ENCODE results near the gene BDH1. TPM values are rescaled to one million over a fixed set of nuclear protein-coding genes. Genes with fewer than 3 reads are reported as not detected.

BDH1 gene
- total and polyA plus RNA-seq, 2 of the 13 experiments (the other 11 are each of a cell fraction or from before 2014, with no cell fraction given): 21.2 to 71.9 TPM

GRCh38 chr3:197518881-197519421 is 36.8 kb downstream of the BDH1 start:
- Histone ChIP-seq H3K27me3 (ENCODE audit: control insufficient read depth in 1 of 2, insufficient read depth in 2 of 2, low read length in 2 of 2) (no peaks in the 10 kb centered on the region), H3K79me2 (ENCODE audit: insufficient read depth, low read length) (no peaks in the 10 kb centered on the region), H3K9me3 (ENCODE audit: low read length) (no peaks in the 10 kb centered on the region), H3K36me3 (replicated peaks in 1 of 2; ENCODE audit: control insufficient read depth in 1 of 2, insufficient read depth in 2 of 2, low read length in 2 of 2) (no peaks in the 10 kb centered on the region), H3K4me2 (ENCODE audit: low read depth, low read length) (no peak overlapping the region), H3K4me3 (replicated peaks in 1 of 3; ENCODE audit: insufficient read depth in 1 of 3, low read depth in 2 of 3, low read length in 3 of 3) (no peak overlapping the region), H2AFZ (ENCODE audit: low read length) (no peak overlapping the region), H3K4me1 (ENCODE audit: insufficient read depth, low read length) (peaks cover 76% of the 10 kb centered on the region), H3K27ac (ENCODE audit: extremely low read length, insufficient read depth, low read length) (no peak overlapping the region), H4K20me1 (ENCODE audit: insufficient read depth, low read length) (no peaks in the 10 kb centered on the region), H3K9ac (ENCODE audit: insufficient read depth, low read depth, low read length) (no peak overlapping the region)
- FAIRE-seq (no peak), DNase-seq (ENCODE audit: low spot score) (no peak), ATAC-seq (no peak)
- BruUV-seq (replicated peaks): no TSS peak
- ChIA-PET CTCF (ENCODE audit: low intra/inter-chr PET ratio, low total read pairs) (no interaction called here), POLR2A (no interaction called here)
- in situ Hi-C loops (cut with HindIII; ENCODE audit: extremely low pct_ligation_motif_present, low pct_unique_long_range_greater_than_20kb): loop anchor here (25.0 kb wide), 1 partner anchor 532 kb away; no protein-coding TSS in a partner anchor
- WGBS (ENCODE audit: low lambda C conversion rate): 91% methylated on average over 6 of the region's 6 CpGs
- intact Hi-C loops (cut with micrococcal nuclease; ENCODE audit: unreplicated experiment): no loop called here
- TF ChIP-seq SP5 (CRISPR knock-in tag; IDR thresholded peaks at IDR 0.05; ENCODE audit: borderline replicate concordance, low read depth) (no peak), ZMYM3 (CRISPR knock-in tag; IDR thresholded peaks at IDR 0.05) (peak; percentile 84), CENPT (CRISPR knock-in tag; IDR thresholded peaks at IDR 0.05; ENCODE audit: low read depth) (no peak), KDM1A (CRISPR knock-in tag; IDR thresholded peaks at IDR 0.05) (0 out of 2 replicates have a peak, but pooled peaks have one; percentile 62), FOXJ3 (CRISPR knock-in tag; IDR thresholded peaks at IDR 0.05; ENCODE audit: borderline replicate concordance) (no peak), ZNF296 (CRISPR knock-in tag; conservative IDR thresholded peaks at IDR 0.05) (no peak), HHEX (CRISPR knock-in tag; IDR thresholded peaks at IDR 0.05) (no peak), ATM (IDR thresholded peaks at IDR 0.05; ENCODE audit: borderline replicate concordance) (no peak), RCOR2 (CRISPR knock-in tag; IDR thresholded peaks at IDR 0.05) (0 out of 2 replicates have a peak, but pooled peaks have one; percentile 17), CHD4 (IDR thresholded peaks at IDR 0.05; ENCODE audit: borderline replicate concordance, low read length) (0 out of 2 replicates have a peak, but pooled peaks have one; percentile 8), ZNF644 (CRISPR knock-in tag; IDR thresholded peaks at IDR 0.05; ENCODE audit: low read depth) (no peak), ZSCAN5A (CRISPR knock-in tag; IDR thresholded peaks at IDR 0.05; ENCODE audit: borderline replicate concordance) (no peak), TGIF2 (CRISPR knock-in tag; IDR thresholded peaks at IDR 0.05) (no peak), ZSCAN21 (CRISPR knock-in tag; IDR thresholded peaks at IDR 0.05; ENCODE audit: borderline replicate concordance) (no peak), HINFP (CRISPR knock-in tag; IDR thresholded peaks at IDR 0.05; ENCODE audit: low read depth) (no peak), GPBP1L1 (CRISPR knock-in tag; IDR thresholded peaks at IDR 0.05) (no peak), ZNF629 (CRISPR knock-in tag; conservative IDR thresholded peaks at IDR 0.05) (peak; percentile 96), CHD2 (IDR thresholded peaks at IDR 0.05; ENCODE audit: low read depth, low read length) (no peak), TBX3 (IDR thresholded peaks at IDR 0.05; ENCODE audit: borderline replicate concordance) (no peak), RNF2 (conservative IDR thresholded peaks at IDR 0.05; ENCODE audit: low read depth) (no peak), SMAD9 (CRISPR knock-in tag; IDR thresholded peaks at IDR 0.05) (no peak)
